HG02840 (cell line): ENCODE data around the gene CHAC1.
A peak's percentile ranks its signal among the peaks of the same experiment; 100 is the strongest.

Source experiments
- ATAC-seq: cut with Tn5 transposase; IDR thresholded peaks from one replicate; pipeline ENCODE4 v1.9.1; 2021; ENCODE audit warnings: mild to moderate bottlenecking, moderate library complexity, moderate number of reproducible peaks; ENCODE audit not compliant: unreplicated experiment, low FRiP score

Gene CHAC1

GRCh38 chr15:40952901-40953712 is at the start of gene CHAC1:
Gene CHAC1 (plus strand): TSS chr15:40953471. CDS start chr15:40953584, 113 bp downstream.
- ATAC-seq: peak; percentile 94

- no peak for ATAC-seq
Observed at GRCh38 chr15:40904552-40905201, 48.6 kb upstream of the CHAC1 start.

GRCh38 chr15:40906091-40906990 is 46.9 kb upstream of the CHAC1 start:
- ATAC-seq: no peak

- no peak for ATAC-seq
Observed at GRCh38 chr15:40906991-40907802, 46.1 kb upstream of the CHAC1 start.

- no peak for ATAC-seq
Observed at GRCh38 chr15:40908095-40908494, 45.2 kb upstream of the CHAC1 start.

GRCh38 chr15:40909662-40910630 is 43.3 kb upstream of the CHAC1 start:
- no peak for ATAC-seq

GRCh38 chr15:40911141-40911540 is 42.1 kb upstream of the CHAC1 start:
- ATAC-seq: no peak

GRCh38 chr15:40911693-40912092 is 41.6 kb upstream of the CHAC1 start:
- no peak for ATAC-seq

GRCh38 chr15:40912478-40912877 is 40.8 kb upstream of the CHAC1 start:
- no peak for ATAC-seq

GRCh38 chr15:40914013-40914412 is 39.3 kb upstream of the CHAC1 start:
- no peak for ATAC-seq

GRCh38 chr15:40914486-40914885 is 38.8 kb upstream of the CHAC1 start:
- no peak for ATAC-seq

- ATAC-seq: no peak
Observed at GRCh38 chr15:40915116-40915661, 38.1 kb upstream of the CHAC1 start.

GRCh38 chr15:40915679-40916078 is 37.6 kb upstream of the CHAC1 start:
- no peak for ATAC-seq

- ATAC-seq: no peak
Observed at GRCh38 chr15:40917585-40917984, 35.7 kb upstream of the CHAC1 start.

GRCh38 chr15:40918146-40918798 is 35.0 kb upstream of the CHAC1 start:
- ATAC-seq: no peak

GRCh38 chr15:40918799-40919392 is 34.4 kb upstream of the CHAC1 start:
- no peak for ATAC-seq

- ATAC-seq: no peak
Observed at GRCh38 chr15:40921949-40922607, 31.2 kb upstream of the CHAC1 start.
